HepG2 (cell line): ENCODE results near the gene MEA1. TPM values are rescaled to one million over a fixed set of nuclear protein-coding genes. Genes with fewer than 3 reads are reported as not detected.

ENCODE experiments used
- DPF2 ChIP-seq: sonication (generic); formaldehyde crosslinking; IDR thresholded peaks from 2 replicates; pipeline ENCODE4 v1.4.0; 2020; ENCODE audit warnings: mild to moderate bottlenecking, low read depth, missing genetic modification reagents, borderline replicate concordance
- ERF ChIP-seq: IDR thresholded peaks from 2 replicates; pipeline ENCODE4 v1.6.1; 2018; ENCODE audit warnings: missing biosample characterization, missing genetic modification reagents
- ETV5 ChIP-seq: IDR thresholded peaks from 2 replicates; pipeline ENCODE4 v1.6.1; 2018; ENCODE audit warnings: missing biosample characterization, missing genetic modification reagents, inconsistent platforms, borderline replicate concordance
- JDP2 ChIP-seq: sonication (generic); formaldehyde crosslinking; IDR thresholded peaks from 2 replicates; pipeline ENCODE4 v1.8.1; 2022; ENCODE audit warnings: missing genetic modification reagents, borderline replicate concordance
- KDM1A ChIP-seq: IDR thresholded peaks from 2 replicates; pipeline ENCODE4 v1.6.1; 2016; ENCODE audit warnings: missing compliant biosample characterization
- MED1 ChIP-seq: sonication (generic); formaldehyde crosslinking; IDR thresholded peaks from 2 replicates; pipeline ENCODE4 v1.4.0; 2020; ENCODE audit warnings: missing genetic modification reagents
- MZF1 ChIP-seq: sonication (generic); formaldehyde crosslinking; IDR thresholded peaks from 2 replicates; pipeline ENCODE4 v1.8.1; 2023; ENCODE audit warnings: mild to moderate bottlenecking, missing genetic modification reagents, borderline replicate concordance
- PAWR ChIP-seq: sonication (generic); formaldehyde crosslinking; IDR thresholded peaks from 2 replicates; pipeline ENCODE4 v1.4.0; 2020; ENCODE audit warnings: missing genetic modification reagents, mild to moderate bottlenecking, borderline replicate concordance
- RFXANK ChIP-seq: IDR thresholded peaks from 2 replicates; pipeline ENCODE4 v1.6.1; 2016
- SP140L ChIP-seq: sonication (generic); formaldehyde crosslinking; IDR thresholded peaks from 2 replicates; pipeline ENCODE4 v1.4.0; 2020; ENCODE audit warnings: missing genetic modification reagents, borderline replicate concordance
- SPEN ChIP-seq: sonication (generic); formaldehyde crosslinking; IDR thresholded peaks from 2 replicates; pipeline ENCODE4 v1.5.1; 2020; ENCODE audit warnings: low read depth, mild to moderate bottlenecking, missing genetic modification reagents
- STAT5B ChIP-seq: sonication (generic); formaldehyde crosslinking; IDR thresholded peaks from 2 replicates; pipeline ENCODE4 v1.4.0; 2020; ENCODE audit warnings: missing genetic modification reagents
- ZC3H4 ChIP-seq: sonication (generic); formaldehyde crosslinking; IDR thresholded peaks from 2 replicates; pipeline ENCODE4 v1.4.0; 2020; ENCODE audit warnings: missing genetic modification reagents, borderline replicate concordance
- ZMYM4 ChIP-seq: sonication (generic); formaldehyde crosslinking; IDR thresholded peaks from 2 replicates; pipeline ENCODE4 v1.8.1; 2023; ENCODE audit warnings: mild to moderate bottlenecking, missing genetic modification reagents
- ZNF160 ChIP-seq: sonication (generic); formaldehyde crosslinking; IDR thresholded peaks from 2 replicates; pipeline ENCODE4 v1.8.0; 2022; ENCODE audit warnings: mild to moderate bottlenecking, inconsistent platforms, missing genetic modification reagents
- ZNF383 ChIP-seq: sonication (generic); formaldehyde crosslinking; IDR thresholded peaks from 2 replicates; pipeline ENCODE4 v1.4.0; 2020; ENCODE audit warnings: missing genetic modification reagents, mild to moderate bottlenecking, borderline replicate concordance
- ZNF460 ChIP-seq: sonication (generic); formaldehyde crosslinking; IDR thresholded peaks from 2 replicates; pipeline ENCODE4 v1.5.1; 2020; ENCODE audit warnings: missing genetic modification reagents, mild to moderate bottlenecking, borderline replicate concordance
- ZNF558 ChIP-seq: sonication (generic); formaldehyde crosslinking; IDR thresholded peaks from 2 replicates; pipeline ENCODE4 v1.9.0; 2022; ENCODE audit warnings: mild to moderate bottlenecking, missing genetic modification reagents, borderline replicate concordance
- ZNF562 ChIP-seq: sonication (generic); formaldehyde crosslinking; IDR thresholded peaks from 2 replicates; pipeline ENCODE4 v1.8.0; 2022; ENCODE audit warnings: missing genetic modification reagents, borderline replicate concordance
- ZNF850 ChIP-seq: sonication (generic); formaldehyde crosslinking; conservative IDR thresholded peaks from 2 replicates; pipeline ENCODE4 v1.9.0; 2021; ENCODE audit warnings: mild to moderate bottlenecking, missing genetic modification reagents
- polyA plus RNA-seq, 8 experiments: library from polyadenylated mRNA; depleted of rRNA in 3 of 8; stranded (reverse) in 7 of 8; unstranded in 1 of 8; fragments of >200 nt; fragmentation: Illumina TruSeq in 4 of 8; extraction: Trizol in 4 of 8; gene quantifications; 2 replicates each; pipeline versions ENCODE4 v1.2.1 to v1.2.3, GENCODE V29; 2011 to 2016; ENCODE audit warnings: low read depth in 4 of 8, missing spikeins in 1 of 8, mixed read lengths in 1 of 8; ENCODE audit not compliant: insufficient read depth in 1 of 8
- total RNA-seq, 5 experiments: library from RNA; depleted of rRNA; stranded (reverse); fragments of >200 nt; fragmentation: Illumina TruSeq; extraction: Trizol; gene quantifications; 2 replicates each; pipeline ENCODE4 v1.2.3, GENCODE V29; 2016; ENCODE audit warnings: low read depth in 1 of 5
- TF ChIP-seq, protein P1 (sequence below): sonication (generic); formaldehyde crosslinking; IDR thresholded peaks from 2 replicates; pipeline ENCODE4 v1.5.1; 2020; ENCODE audit warnings: mild to moderate bottlenecking, missing genetic modification reagents, moderate library complexity
- TF ChIP-seq, protein P2 (sequence below): sonication (generic); formaldehyde crosslinking; IDR thresholded peaks from 2 replicates; pipeline ENCODE4 v1.8.1; 2023; ENCODE audit warnings: mild to moderate bottlenecking, missing genetic modification reagents
- TF ChIP-seq, protein P3 (sequence below): IDR thresholded peaks from 2 replicates; pipeline ENCODE4 v1.6.1; 2016
- TF ChIP-seq, protein P4 (sequence below): sonication (generic); formaldehyde crosslinking; IDR thresholded peaks from 2 replicates; pipeline ENCODE4 v1.4.0; 2020; ENCODE audit warnings: missing genetic modification reagents

Gene MEA1
- total and polyA plus RNA-seq, 2 of the 13 experiments (the other 11 are each of a cell fraction or from before 2014, with no cell fraction given) = 75.6 to 86.2 TPM

DNA sequence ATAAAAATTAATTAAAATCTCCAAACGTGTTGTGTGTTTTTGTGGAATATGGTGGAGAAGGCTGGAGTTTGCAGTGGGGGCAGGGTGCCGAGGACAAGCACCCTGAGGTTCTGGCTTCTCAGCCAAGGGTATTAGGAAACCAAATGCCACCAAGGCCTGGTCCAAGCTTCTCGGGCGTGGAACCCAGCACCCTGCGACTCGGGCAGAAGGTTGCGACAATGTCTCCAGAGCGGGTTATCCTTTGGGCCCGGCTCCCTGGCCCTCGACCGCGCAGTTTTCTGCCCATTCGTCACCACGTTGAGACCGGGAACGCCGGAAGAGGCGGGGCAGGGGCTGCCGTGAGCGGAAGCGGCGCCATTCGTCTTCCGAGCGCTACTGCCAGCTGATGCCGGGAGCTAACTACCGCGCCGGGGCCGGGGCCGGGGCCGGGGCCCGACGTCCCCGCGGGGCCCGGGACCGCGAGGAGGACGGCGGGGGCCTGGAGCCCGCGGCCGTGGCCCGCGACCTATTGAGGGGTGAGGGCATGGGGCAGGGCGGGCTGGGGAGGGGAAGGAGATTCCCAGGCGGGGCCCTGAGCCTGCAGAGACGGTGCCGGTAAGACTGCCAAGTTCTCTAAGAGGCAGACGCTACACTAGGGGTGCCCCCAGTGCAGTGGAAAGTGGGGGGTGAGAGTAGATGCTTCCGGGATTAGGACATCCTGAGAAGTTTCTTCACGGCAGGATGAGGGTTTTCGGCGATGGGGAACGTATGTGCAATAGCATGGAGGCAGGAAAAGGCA lies 7.7 kb upstream of the MEA1 start, which contains the start of gene RRP36 (continued):
- TF ChIP-seq, protein P1, sequence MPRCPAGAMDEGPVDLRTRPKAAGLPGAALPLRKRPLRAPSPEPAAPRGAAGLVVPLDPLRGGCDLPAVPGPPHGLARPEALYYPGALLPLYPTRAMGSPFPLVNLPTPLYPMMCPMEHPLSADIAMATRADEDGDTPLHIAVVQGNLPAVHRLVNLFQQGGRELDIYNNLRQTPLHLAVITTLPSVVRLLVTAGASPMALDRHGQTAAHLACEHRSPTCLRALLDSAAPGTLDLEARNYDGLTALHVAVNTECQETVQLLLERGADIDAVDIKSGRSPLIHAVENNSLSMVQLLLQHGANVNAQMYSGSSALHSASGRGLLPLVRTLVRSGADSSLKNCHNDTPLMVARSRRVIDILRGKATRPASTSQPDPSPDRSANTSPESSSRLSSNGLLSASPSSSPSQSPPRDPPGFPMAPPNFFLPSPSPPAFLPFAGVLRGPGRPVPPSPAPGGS (CRISPR knock-in tag) = peak; percentile 71; the same call in 1 of the 2 replicates
- TF ChIP-seq ZNF562 (CRISPR knock-in tag) (no peak), ERF (CRISPR knock-in tag) (peak; percentile 76; the same call in 1 of the 2 replicates), ZNF850 (no peak), MZF1 (CRISPR knock-in tag) (no peak), ZNF383 (CRISPR knock-in tag) (no peak), SPEN (CRISPR knock-in tag) (peak; percentile 88), SP140L (no peak), ZNF558 (CRISPR knock-in tag) (no peak), JDP2 (no peak), ZNF460 (no peak), ZMYM4 (CRISPR knock-in tag) (peak; percentile 61), ETV5 (CRISPR knock-in tag) (peak; percentile 76), MED1 (CRISPR knock-in tag) (peak; percentile 75), STAT5B (CRISPR knock-in tag) (no peak), ZC3H4 (CRISPR knock-in tag) (no peak), ZNF160 (CRISPR knock-in tag) (peak; percentile 83; the same call in 1 of the 2 replicates), KDM1A (CRISPR knock-in tag) (no peak), RFXANK (CRISPR knock-in tag) (no peak), DPF2 (CRISPR knock-in tag) (no peak), PAWR (CRISPR knock-in tag) (no peak)
- TF ChIP-seq, protein P2, sequence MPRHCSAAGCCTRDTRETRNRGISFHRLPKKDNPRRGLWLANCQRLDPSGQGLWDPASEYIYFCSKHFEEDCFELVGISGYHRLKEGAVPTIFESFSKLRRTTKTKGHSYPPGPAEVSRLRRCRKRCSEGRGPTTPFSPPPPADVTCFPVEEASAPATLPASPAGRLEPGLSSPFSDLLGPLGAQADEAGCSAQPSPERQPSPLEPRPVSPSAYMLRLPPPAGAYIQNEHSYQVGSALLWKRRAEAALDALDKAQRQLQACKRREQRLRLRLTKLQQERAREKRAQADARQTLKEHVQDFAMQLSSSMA = no peak
- TF ChIP-seq, protein P3, sequence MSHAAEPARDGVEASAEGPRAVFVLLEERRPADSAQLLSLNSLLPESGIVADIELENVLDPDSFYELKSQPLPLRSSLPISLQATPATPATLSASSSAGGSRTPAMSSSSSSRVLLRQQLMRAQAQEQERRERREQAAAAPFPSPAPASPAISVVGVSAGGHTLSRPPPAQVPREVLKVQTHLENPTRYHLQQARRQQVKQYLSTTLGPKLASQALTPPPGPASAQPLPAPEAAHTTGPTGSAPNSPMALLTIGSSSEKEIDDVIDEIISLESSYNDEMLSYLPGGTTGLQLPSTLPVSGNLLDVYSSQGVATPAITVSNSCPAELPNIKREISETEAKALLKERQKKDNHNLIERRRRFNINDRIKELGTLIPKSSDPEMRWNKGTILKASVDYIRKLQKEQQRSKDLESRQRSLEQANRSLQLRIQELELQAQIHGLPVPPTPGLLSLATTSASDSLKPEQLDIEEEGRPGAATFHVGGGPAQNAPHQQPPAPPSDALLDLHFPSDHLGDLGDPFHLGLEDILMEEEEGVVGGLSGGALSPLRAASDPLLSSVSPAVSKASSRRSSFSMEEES (CRISPR knock-in tag) = 0 out of 2 replicates have a peak, but pooled peaks have one; percentile 52
- TF ChIP-seq, protein P4, sequence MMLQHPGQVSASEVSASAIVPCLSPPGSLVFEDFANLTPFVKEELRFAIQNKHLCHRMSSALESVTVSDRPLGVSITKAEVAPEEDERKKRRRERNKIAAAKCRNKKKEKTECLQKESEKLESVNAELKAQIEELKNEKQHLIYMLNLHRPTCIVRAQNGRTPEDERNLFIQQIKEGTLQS (CRISPR knock-in tag) = no peak
